Parathyroid adenoma (tissue), 2 donors: ENCODE measurements around the gene SLC25A1.

Source experiments
- H2AFZ ChIP-seq: fragments of 300-600 bp; sonication (generic); one replicate; pipeline ENCODE4 v1.7.0; 2017; ENCODE audit warnings: antibody characterized with exemption, mild to moderate bottlenecking
- H3K27ac ChIP-seq: fragments of 300-600 bp; sonication (generic); one replicate; pipeline ENCODE4 v1.7.0; 2017
- H3K27me3 ChIP-seq: fragments of 300-600 bp; sonication (generic); one replicate; pipeline ENCODE4 v1.7.0; 2017; ENCODE audit warnings: low read length; ENCODE audit not compliant: control insufficient read depth, insufficient read depth
- H3K36me3 ChIP-seq: fragments of 300-600 bp; sonication (generic); one replicate; pipeline ENCODE4 v1.7.0; 2017; ENCODE audit warnings: low read length; ENCODE audit not compliant: control insufficient read depth, insufficient read depth
- H3K4me1 ChIP-seq: fragments of 300-600 bp; sonication (generic); one replicate; pipeline ENCODE4 v1.7.0; 2017; ENCODE audit warnings: control low read depth
- H3K4me2 ChIP-seq: fragments of 300-600 bp; sonication (generic); one replicate; pipeline ENCODE4 v1.7.0; 2017; ENCODE audit warnings: low read length
- H3K4me3 ChIP-seq: fragments of 300-600 bp; sonication (generic); one replicate; pipeline ENCODE4 v1.7.0; 2017; ENCODE audit warnings: low read depth, low read length
- H3K79me2 ChIP-seq: fragments of 300-600 bp; sonication (generic); one replicate; pipeline ENCODE4 v1.7.0; 2017; ENCODE audit warnings: control low read depth
- H3K9ac ChIP-seq: fragments of 300-600 bp; sonication (generic); one replicate; pipeline ENCODE4 v1.7.0; 2017; ENCODE audit warnings: mild to moderate bottlenecking
- H3K9me3 ChIP-seq: fragments of 300-600 bp; sonication (generic); one replicate; pipeline ENCODE4 v1.7.0; 2017; ENCODE audit warnings: low read length; ENCODE audit not compliant: control insufficient read depth
- TF ChIP-seq, protein P1 (sequence below): fragments of 300-600 bp; sonication (generic); IDR thresholded peaks from one replicate; pipeline ENCODE4 v1.7.0; 2017; ENCODE audit warnings: antibody characterized with exemption, mild to moderate bottlenecking
- donor health status: primary hyperparathyroidism.

SLC25A1 gene

DNA sequence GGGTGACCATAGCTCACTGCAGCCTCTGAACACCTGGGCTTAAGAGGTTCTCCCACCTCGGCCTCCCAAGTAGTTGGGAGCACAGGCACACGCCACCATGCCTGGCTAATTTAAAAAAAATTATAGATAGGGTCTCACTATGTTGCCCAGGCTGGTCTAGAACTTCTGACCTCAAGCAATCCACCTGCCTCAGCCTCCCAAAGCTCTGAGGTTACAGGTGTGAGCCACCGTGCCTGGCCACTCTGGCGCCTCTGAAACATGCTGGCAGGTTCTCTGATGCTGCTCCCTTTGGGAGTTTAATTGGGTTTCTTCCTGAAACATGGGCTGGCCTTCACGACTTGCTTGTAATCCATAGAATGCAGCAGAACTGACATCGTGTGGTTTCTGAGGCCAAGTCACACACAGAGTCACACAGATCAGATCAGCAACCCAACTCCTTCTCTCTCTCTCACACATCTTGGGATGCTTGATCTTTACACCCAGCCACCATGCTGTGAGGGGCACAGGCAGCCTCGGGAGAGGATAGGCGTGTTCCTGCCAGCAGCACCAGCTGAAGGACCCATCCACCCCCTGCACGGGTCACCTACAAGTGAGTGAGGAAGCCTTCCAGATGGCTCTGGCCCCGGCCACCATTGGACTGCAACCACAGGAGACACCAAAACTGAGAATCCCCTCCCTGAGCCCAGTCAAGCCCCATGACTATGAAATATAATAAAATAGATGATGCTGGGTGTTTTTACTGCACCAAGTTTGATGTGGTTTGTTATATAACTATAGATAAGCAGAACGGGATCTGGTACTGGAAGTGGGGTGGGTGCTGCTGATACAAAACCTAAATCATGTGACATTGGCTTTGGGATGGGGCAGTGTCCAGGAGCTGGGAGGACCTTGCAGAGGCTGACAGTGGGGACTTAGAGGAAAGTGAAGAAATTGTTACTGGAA is 25.3 kb downstream of the SLC25A1 start:
- no peak overlapping the region for H3K4me2 ChIP-seq
- H3K27ac ChIP-seq = no peak overlapping the region
- no peak overlapping the region for H3K4me3 ChIP-seq
- no peaks in the 10 kb centered on the region for H3K4me1 ChIP-seq
- no peaks in the 10 kb centered on the region for H3K9me3 ChIP-seq
- H3K36me3 ChIP-seq = no peaks in the 10 kb centered on the region
- TF ChIP-seq, protein P1, sequence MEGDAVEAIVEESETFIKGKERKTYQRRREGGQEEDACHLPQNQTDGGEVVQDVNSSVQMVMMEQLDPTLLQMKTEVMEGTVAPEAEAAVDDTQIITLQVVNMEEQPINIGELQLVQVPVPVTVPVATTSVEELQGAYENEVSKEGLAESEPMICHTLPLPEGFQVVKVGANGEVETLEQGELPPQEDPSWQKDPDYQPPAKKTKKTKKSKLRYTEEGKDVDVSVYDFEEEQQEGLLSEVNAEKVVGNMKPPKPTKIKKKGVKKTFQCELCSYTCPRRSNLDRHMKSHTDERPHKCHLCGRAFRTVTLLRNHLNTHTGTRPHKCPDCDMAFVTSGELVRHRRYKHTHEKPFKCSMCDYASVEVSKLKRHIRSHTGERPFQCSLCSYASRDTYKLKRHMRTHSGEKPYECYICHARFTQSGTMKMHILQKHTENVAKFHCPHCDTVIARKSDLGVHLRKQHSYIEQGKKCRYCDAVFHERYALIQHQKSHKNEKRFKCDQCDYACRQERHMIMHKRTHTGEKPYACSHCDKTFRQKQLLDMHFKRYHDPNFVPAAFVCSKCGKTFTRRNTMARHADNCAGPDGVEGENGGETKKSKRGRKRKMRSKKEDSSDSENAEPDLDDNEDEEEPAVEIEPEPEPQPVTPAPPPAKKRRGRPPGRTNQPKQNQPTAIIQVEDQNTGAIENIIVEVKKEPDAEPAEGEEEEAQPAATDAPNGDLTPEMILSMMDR = no peak
- H2AFZ ChIP-seq = no peak overlapping the region
- no peaks in the 10 kb centered on the region for H3K79me2 ChIP-seq
- no peaks in the 10 kb centered on the region for H3K27me3 ChIP-seq
- H3K9ac ChIP-seq = no peak overlapping the region

DNA sequence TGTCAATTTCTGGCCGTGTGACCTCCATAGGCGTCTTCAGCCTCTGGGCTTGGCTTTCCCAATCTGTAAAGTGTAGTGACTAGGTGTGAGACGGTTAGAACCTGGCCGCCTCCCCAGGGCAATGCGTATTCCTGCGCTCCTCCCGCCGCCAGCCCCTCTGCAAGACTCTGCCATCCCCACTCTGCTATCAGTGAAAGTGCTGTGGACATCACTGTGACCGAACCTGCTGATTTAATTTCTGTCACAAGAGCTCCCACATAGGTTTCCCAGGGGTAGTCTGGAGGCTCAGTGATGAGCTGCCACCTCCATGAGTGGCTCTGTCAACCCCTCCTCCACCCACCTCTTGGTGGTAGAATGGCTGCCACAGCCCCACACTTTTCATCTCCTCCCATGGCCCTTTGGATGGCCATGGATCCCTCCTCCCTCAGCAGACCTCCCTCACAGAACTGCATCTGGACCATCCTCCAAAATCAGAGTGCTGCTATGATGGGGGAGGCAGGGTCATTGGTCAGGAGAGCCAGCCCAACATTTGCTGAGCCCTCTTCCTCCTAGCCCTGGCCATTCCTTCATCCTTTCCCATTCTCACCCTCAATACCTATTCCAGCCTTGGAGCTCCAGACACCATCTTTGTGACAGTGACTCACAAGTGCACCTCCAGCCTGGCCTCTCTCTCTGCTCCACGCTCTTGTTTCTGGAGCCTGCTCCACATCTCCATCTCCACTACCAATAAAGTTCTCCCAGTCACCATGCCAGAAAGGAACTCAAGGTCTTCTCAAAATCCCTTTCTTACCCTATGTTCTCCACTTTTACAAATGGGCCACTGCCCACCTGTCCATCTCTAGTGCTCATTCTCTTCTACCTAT is 27.0 kb downstream of the SLC25A1 start:
- Histone ChIP-seq H3K4me1 (no peaks in the 10 kb centered on the region), H3K4me3 (no peak overlapping the region), H3K9me3 (no peaks in the 10 kb centered on the region), H3K27me3 (no peaks in the 10 kb centered on the region), H3K36me3 (no peaks in the 10 kb centered on the region), H3K79me2 (no peaks in the 10 kb centered on the region), H3K9ac (no peak overlapping the region), H3K4me2 (no peak overlapping the region), H2AFZ (no peak overlapping the region), H3K27ac (no peak overlapping the region)
- TF ChIP-seq, protein P1 = no peak

- no peak overlapping the region for H2AFZ ChIP-seq
- TF ChIP-seq, protein P1 = no peak
- no peaks in the 10 kb centered on the region for H3K36me3 ChIP-seq
- no peak overlapping the region for H3K27ac ChIP-seq
- H3K4me2 ChIP-seq = no peak overlapping the region
- no peaks in the 10 kb centered on the region for H3K4me1 ChIP-seq
- H3K9ac ChIP-seq = no peak overlapping the region
- no peak overlapping the region for H3K4me3 ChIP-seq
- no peaks in the 10 kb centered on the region for H3K9me3 ChIP-seq
- no peaks in the 10 kb centered on the region for H3K27me3 ChIP-seq
- no peaks in the 10 kb centered on the region for H3K79me2 ChIP-seq
Measured at GRCh38 chr22:19150482-19151328, 27.8 kb downstream of the SLC25A1 start.

- TF ChIP-seq, protein P1 = no peak
- Histone ChIP-seq H3K4me1 (no peaks in the 10 kb centered on the region), H3K27ac (no peak within 1 kb of the TSS), H2AFZ (peak within 1 kb of the TSS; percentile 42), H3K27me3 (no peaks in the 10 kb centered on the region), H3K9ac (no peak within 1 kb of the TSS), H3K79me2 (no peaks in the 10 kb centered on the region), H3K9me3 (no peaks in the 10 kb centered on the region), H3K4me2 (peak within 1 kb of the TSS; percentile 35), H3K36me3 (no peaks in the 10 kb centered on the region), H3K4me3 (peak within 1 kb of the TSS; percentile 9)
Measured at GRCh38 chr22:19149991-19150390, 28.5 kb downstream of the SLC25A1 start, which contains the start of gene GSC2. TSS of gene GSC2 (minus strand) at chr22:19150292. CDS start at chr22:19150283, 9 bp downstream.
